Right lobe of liver (tissue), 4 donors: ENCODE measurements around the gene CPD.

Source experiments
- CTCF ChIP-seq, 4 donors: fragments of 200-600 bp in 3 of 4; fragments of 450-650 bp in 1 of 4; IDR thresholded peaks; one replicate each; pipeline versions ENCODE4 v1.5.1 to v1.8.0; 2016 to 2022; ENCODE audit warnings: antibody characterized with exemption in 4 of 4, mild to moderate bottlenecking in 2 of 4
- POLR2A ChIP-seq: fragments of 450-650 bp; IDR thresholded peaks from one replicate; pipeline ENCODE4 v1.6.1; 2017; ENCODE audit warnings: antibody characterized with exemption, mild to moderate bottlenecking
- donor health status: DM: no; HTN: no; CAD: no.
- donor health status: DM: no; HTN: no; CAD: no.
- donor health status: DM: no; HTN: yes; CAD: no.

GRCh38 chr17:30393911-30394867, 15.5 kb downstream of the CPD start:
- TF ChIP-seq POLR2A, result no peak
- no peak for TF ChIP-seq CTCF (IDR thresholded peaks at IDR 0.05)
